ENCODE results near the gene CCDC138. TPM values are rescaled to one million over a fixed set of nuclear protein-coding genes. Genes with fewer than 3 reads are reported as not detected.

The CCDC138 gene
- total RNA-seq, 2 experiments from 2014 or later: 21.5 to 28.1 TPM

- ChIA-PET CTCF (ENCODE audit: unreplicated experiment) (no interaction called here), POLR2A (no interaction called here)
- Histone ChIP-seq H3K79me2 (ENCODE audit: insufficient read depth, low read depth, low read length) (no peaks in the 10 kb centered on the region), H4K20me1 (ENCODE audit: insufficient read depth, low read length) (no peaks in the 10 kb centered on the region), H2AFZ (ENCODE audit: low read length) (no peak overlapping the region), H3K27ac (ENCODE audit: low read depth, low read length, poor library complexity, severe bottlenecking) (no peak overlapping the region), H3K4me3 (ENCODE audit: low read depth, low read length, poor library complexity, severe bottlenecking) (no peak overlapping the region), H3K9me2 (ENCODE audit: insufficient read depth, low read length) (no peaks in the 10 kb centered on the region), H3K4me2 (ENCODE audit: low read length) (no peak overlapping the region), H3K4me1 (ENCODE audit: insufficient read depth, low read length, poor library complexity, severe bottlenecking) (no peaks in the 10 kb centered on the region), H3K36me3 (ENCODE audit: insufficient read depth, low read length) (peaks cover 58% of the 10 kb centered on the region), H3K9me3 (ENCODE audit: low read length) (peaks cover 34% of the 10 kb centered on the region)
- no peak for DNase-seq (ENCODE audit: low spot score)
- intact Hi-C loops (cut with micrococcal nuclease; ENCODE audit: unreplicated experiment): no loop called here
- TF ChIP-seq EZH2phosphoT487 (IDR thresholded peaks at IDR 0.05; ENCODE audit: borderline replicate concordance, low read depth, low read length) (no peak), CTCF (conservative IDR thresholded peaks at IDR 0.05; ENCODE audit: low read length) (no peak)
- no TSS peak for BruUV-seq (replicated peaks)
These were observed 54.9 kb downstream of the CCDC138 start for GRCh38 chr2:108841506-108841905.

GRCh38 chr2:108845923-108846322 lies 59.4 kb downstream of the CCDC138 start:
- Histone ChIP-seq H2AFZ (ENCODE audit: low read length) (no peak overlapping the region), H3K9me2 (ENCODE audit: insufficient read depth, low read length) (no peaks in the 10 kb centered on the region), H4K20me1 (ENCODE audit: insufficient read depth, low read length) (no peaks in the 10 kb centered on the region), H3K4me2 (ENCODE audit: low read length) (no peak overlapping the region), H3K4me3 (ENCODE audit: low read depth, low read length, poor library complexity, severe bottlenecking) (no peak overlapping the region), H3K4me1 (ENCODE audit: insufficient read depth, low read length, poor library complexity, severe bottlenecking) (no peaks in the 10 kb centered on the region), H3K36me3 (ENCODE audit: insufficient read depth, low read length) (peaks cover 66% of the 10 kb centered on the region), H3K79me2 (ENCODE audit: insufficient read depth, low read depth, low read length) (no peaks in the 10 kb centered on the region), H3K27ac (ENCODE audit: low read depth, low read length, poor library complexity, severe bottlenecking) (no peak overlapping the region), H3K9me3 (ENCODE audit: low read length) (peaks cover 8% of the 10 kb centered on the region; the same call in 1 of the 2 replicates)
- BruUV-seq (replicated peaks): no TSS peak
- TF ChIP-seq CTCF (conservative IDR thresholded peaks at IDR 0.05; ENCODE audit: low read length) (no peak), EZH2phosphoT487 (IDR thresholded peaks at IDR 0.05; ENCODE audit: borderline replicate concordance, low read depth, low read length) (no peak)
- intact Hi-C loops (cut with micrococcal nuclease; ENCODE audit: unreplicated experiment): no loop called here
- ChIA-PET CTCF (ENCODE audit: unreplicated experiment) (no interaction called here), POLR2A (no interaction called here)
- no peak for DNase-seq (ENCODE audit: low spot score)

- H3K4me1 ChIP-seq (ENCODE audit: insufficient read depth, low read length, poor library complexity, severe bottlenecking): no peaks in the 10 kb centered on the region
- H3K79me2 ChIP-seq (ENCODE audit: insufficient read depth, low read depth, low read length): no peaks in the 10 kb centered on the region
- BruUV-seq (replicated peaks): no TSS peak
- H2AFZ ChIP-seq (ENCODE audit: low read length): no peak overlapping the region
- no peaks in the 10 kb centered on the region for H3K9me3 ChIP-seq (ENCODE audit: low read length)
- ChIA-PET POLR2A (interaction anchor here (0.7 to 1.1 kb wide), 2 partner anchors 21 to 49 kb away, joined by 3 to 4 read pairs; no protein-coding TSS in a partner anchor), CTCF (ENCODE audit: unreplicated experiment) (no interaction called here)
- peaks cover 65% of the 10 kb centered on the region for H3K36me3 ChIP-seq (ENCODE audit: insufficient read depth, low read length)
- DNase-seq (ENCODE audit: low spot score): no peak
- no peaks in the 10 kb centered on the region for H4K20me1 ChIP-seq (ENCODE audit: insufficient read depth, low read length)
- no peak overlapping the region for H3K27ac ChIP-seq (ENCODE audit: low read depth, low read length, poor library complexity, severe bottlenecking)
- intact Hi-C loops (cut with micrococcal nuclease; ENCODE audit: unreplicated experiment): no loop called here
- no peaks in the 10 kb centered on the region for H3K9me2 ChIP-seq (ENCODE audit: insufficient read depth, low read length)
- H3K4me2 ChIP-seq (ENCODE audit: low read length): no peak overlapping the region
- no peak overlapping the region for H3K4me3 ChIP-seq (ENCODE audit: low read depth, low read length, poor library complexity, severe bottlenecking)
- no peak for TF ChIP-seq EZH2phosphoT487 (IDR thresholded peaks at IDR 0.05; ENCODE audit: borderline replicate concordance, low read depth, low read length)
- TF ChIP-seq CTCF (conservative IDR thresholded peaks at IDR 0.05; ENCODE audit: low read length): no peak
These were observed 60.4 kb downstream of the CCDC138 start for GRCh38 chr2:108847000-108847399.
